Measurements from ENCODE around the gene ENHO.
"Not testable (repeated sequence)": the region's sequence is repeated elsewhere in the genome, so short reads cannot be mapped to it uniquely, and the experiment has no call there.

ENHO gene

DNA sequence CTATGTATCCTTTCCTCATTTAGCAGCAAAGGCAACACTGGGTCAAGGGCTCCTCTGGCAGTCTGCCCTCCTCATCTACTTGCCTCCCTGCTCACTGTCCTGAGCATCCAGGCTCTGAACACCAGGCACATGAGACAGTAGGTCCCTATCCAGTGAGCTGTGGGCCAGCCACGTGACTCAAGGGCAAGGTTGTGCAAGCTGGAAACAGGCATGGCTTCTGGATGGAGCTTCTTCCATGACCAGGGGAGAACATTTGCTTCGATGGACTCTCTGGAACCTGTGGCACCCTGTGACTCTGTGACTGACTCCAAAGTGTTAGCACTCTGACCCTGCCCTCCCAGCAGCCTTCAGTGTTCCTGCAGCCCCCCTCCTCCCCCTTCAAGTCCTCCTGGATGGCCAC, 31.2 kb downstream of the ENHO start:
- no peak for DNase-seq (ENCODE audit: low spot score)
- H3K27ac ChIP-seq: no peak overlapping the region
- no peak overlapping the region for H3K4me3 ChIP-seq
- TF ChIP-seq, protein P1, sequence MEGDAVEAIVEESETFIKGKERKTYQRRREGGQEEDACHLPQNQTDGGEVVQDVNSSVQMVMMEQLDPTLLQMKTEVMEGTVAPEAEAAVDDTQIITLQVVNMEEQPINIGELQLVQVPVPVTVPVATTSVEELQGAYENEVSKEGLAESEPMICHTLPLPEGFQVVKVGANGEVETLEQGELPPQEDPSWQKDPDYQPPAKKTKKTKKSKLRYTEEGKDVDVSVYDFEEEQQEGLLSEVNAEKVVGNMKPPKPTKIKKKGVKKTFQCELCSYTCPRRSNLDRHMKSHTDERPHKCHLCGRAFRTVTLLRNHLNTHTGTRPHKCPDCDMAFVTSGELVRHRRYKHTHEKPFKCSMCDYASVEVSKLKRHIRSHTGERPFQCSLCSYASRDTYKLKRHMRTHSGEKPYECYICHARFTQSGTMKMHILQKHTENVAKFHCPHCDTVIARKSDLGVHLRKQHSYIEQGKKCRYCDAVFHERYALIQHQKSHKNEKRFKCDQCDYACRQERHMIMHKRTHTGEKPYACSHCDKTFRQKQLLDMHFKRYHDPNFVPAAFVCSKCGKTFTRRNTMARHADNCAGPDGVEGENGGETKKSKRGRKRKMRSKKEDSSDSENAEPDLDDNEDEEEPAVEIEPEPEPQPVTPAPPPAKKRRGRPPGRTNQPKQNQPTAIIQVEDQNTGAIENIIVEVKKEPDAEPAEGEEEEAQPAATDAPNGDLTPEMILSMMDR (IDR thresholded peaks at IDR 0.05): no peak

DNA sequence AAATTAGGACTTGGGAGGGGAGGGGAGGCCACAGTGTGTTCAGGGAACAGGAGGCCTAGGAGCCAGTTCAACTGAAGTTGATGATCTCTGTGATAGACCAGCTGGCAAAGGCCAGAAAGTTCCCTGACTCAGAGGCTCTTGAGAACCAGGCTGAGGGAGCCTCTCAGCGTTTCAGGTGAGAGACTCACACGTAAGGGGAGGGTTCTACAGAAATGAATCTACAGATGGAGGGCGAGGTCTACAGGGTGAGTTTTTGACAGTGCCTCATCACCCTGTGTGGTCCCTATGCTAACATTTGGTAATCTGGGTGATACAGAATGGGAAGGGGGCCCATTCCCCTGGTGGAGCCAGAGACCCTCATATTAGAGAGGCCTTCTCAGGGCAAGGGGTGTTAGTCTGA, 32.0 kb downstream of the ENHO start:
- Histone ChIP-seq H3K27ac (no peak overlapping the region), H3K4me3 (no peak overlapping the region)
- TF ChIP-seq, protein P1 (IDR thresholded peaks at IDR 0.05): no peak
- no peak for DNase-seq (ENCODE audit: low spot score)

- Histone ChIP-seq H3K27ac (no peak overlapping the region), H3K4me3 (no peak overlapping the region)
- no peak for DNase-seq (ENCODE audit: low spot score)
- TF ChIP-seq, protein P1 (IDR thresholded peaks at IDR 0.05): no peak
Observed at GRCh38 chr9:34490360-34490759, 32.4 kb downstream of the ENHO start.

DNA sequence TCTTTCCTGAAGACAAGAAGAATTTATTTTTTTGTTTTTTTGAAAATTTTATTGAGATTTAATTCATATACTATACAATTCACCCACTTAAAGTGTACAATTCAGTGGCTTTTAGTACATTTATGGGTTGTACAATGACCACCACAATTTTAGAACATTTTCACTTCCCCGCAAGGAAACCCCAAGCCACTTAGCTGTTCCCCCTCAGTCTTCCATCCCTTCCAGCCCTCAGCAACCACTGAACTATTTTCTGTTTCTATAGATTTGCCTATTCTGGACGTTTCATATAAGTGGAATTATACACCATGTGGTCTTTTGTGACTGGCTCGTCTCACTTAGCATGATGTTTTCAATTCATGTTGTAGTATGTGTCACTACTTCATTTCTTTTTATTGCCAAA, 36.2 kb downstream of the ENHO start:
- Histone ChIP-seq H3K4me3 (no peak overlapping the region), H3K27ac (no peak overlapping the region)
- DNase-seq (ENCODE audit: low spot score): no peak
- TF ChIP-seq, protein P1 (IDR thresholded peaks at IDR 0.05): no peak

DNA sequence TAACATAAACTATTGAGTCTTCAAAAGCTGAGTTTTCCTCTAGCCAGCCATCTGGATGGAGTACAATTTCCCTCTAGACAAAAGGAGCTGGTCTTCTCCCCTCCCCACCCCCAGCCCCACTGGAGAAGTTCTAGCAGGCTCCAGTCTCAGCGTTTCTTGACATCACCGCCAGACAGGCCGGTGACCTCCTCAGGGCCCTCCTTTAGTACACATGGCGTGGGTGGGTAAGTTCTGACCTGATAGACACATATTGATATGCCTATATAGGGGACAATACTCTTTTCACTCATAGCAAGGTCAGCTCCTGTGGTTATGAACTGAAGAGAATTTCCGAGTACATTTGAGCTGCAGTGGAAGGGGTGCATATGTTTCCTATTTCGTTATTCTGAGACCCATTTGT, 37.0 kb downstream of the ENHO start:
- DNase-seq (ENCODE audit: low spot score): peak; percentile 29
- Histone ChIP-seq H3K4me3 (no peak overlapping the region), H3K27ac (no peak overlapping the region)
- TF ChIP-seq, protein P1 (IDR thresholded peaks at IDR 0.05): no peak

GRCh38 chr9:34484678-34485077, 38.1 kb downstream of the ENHO start:
- no peak overlapping the region for H3K4me3 ChIP-seq
- DNase-seq (ENCODE audit: low spot score): no peak
- H3K27ac ChIP-seq: no peak overlapping the region
- TF ChIP-seq, protein P1 (IDR thresholded peaks at IDR 0.05): no peak

GRCh38 chr9:34482746-34483145, 40.0 kb downstream of the ENHO start:
- not testable (repeated sequence) for H3K27ac ChIP-seq, H3K4me3 ChIP-seq
- DNase-seq (ENCODE audit: low spot score): peak; percentile 49

DNA sequence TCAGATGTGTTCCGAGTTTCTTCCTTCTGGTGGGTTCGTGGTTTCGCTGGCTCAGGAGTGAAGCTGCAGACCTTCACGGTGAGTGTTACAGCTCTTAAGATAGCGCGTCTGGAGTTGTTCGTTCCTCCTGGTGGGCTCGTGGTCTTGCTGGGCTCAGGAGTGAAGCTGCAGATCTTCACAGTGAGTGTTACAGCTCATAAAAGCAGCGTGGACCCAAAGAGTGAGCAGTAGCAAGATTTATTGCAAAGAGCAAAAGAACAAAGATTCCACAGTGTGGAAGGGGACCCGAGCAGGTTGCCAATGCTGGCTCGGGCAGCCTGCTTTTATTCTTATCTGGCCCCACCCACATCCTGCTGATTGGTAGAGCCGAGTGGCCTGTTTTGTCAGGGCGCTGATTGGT, 41.2 kb downstream of the ENHO start:
- H3K4me3 ChIP-seq; DNase-seq (ENCODE audit: low spot score); H3K27ac ChIP-seq: not testable (repeated sequence)

All from coronary artery (tissue), 2 donors.